Measurements from ENCODE around the gene USP6NL. TPM values are rescaled to one million over a fixed set of nuclear protein-coding genes. Genes with fewer than 3 reads are reported as not detected.

USP6NL gene
- total RNA-seq, 2 donors from 2014 or later, result 13.5 to 19.3 TPM

DNA sequence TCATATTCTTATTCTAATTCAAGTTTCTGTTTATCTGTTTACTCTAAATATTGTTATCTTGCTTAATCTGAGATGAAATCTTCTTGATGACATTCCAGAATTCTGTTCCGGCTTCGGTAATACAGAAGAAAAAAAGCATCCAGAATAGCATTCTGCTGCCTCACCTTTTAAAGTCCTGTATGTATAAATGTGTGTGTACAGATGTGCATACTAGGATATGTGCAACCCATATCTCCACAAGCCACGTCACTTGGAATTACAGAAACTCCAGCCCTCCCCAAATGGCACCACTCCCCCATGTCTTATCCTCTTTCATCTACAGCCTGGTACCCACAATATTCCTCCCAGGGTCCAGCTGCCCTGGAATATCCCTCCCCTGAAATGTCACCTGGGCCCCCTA lies 27.9 kb upstream of the USP6NL start:
- no peaks in the 10 kb centered on the region for H3K27me3 ChIP-seq
- H3K4me3 ChIP-seq, result no peak overlapping the region
- H3K36me3 ChIP-seq, result no peaks in the 10 kb centered on the region
- H3K9me3 ChIP-seq, result no peaks in the 10 kb centered on the region
- H3K4me1 ChIP-seq, result no peaks in the 10 kb centered on the region
- intact Hi-C loops (cut with DNase I), result no loop called here
- H3K27ac ChIP-seq, result no peak overlapping the region
- no peak overlapping the region for H3K9ac ChIP-seq (ENCODE audit: low read depth in 2 of 2, low read length in 2 of 2)
- no peak for DNase-seq
- TF ChIP-seq, protein P1, sequence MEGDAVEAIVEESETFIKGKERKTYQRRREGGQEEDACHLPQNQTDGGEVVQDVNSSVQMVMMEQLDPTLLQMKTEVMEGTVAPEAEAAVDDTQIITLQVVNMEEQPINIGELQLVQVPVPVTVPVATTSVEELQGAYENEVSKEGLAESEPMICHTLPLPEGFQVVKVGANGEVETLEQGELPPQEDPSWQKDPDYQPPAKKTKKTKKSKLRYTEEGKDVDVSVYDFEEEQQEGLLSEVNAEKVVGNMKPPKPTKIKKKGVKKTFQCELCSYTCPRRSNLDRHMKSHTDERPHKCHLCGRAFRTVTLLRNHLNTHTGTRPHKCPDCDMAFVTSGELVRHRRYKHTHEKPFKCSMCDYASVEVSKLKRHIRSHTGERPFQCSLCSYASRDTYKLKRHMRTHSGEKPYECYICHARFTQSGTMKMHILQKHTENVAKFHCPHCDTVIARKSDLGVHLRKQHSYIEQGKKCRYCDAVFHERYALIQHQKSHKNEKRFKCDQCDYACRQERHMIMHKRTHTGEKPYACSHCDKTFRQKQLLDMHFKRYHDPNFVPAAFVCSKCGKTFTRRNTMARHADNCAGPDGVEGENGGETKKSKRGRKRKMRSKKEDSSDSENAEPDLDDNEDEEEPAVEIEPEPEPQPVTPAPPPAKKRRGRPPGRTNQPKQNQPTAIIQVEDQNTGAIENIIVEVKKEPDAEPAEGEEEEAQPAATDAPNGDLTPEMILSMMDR (IDR thresholded peaks at IDR 0.05), result no peak

DNA sequence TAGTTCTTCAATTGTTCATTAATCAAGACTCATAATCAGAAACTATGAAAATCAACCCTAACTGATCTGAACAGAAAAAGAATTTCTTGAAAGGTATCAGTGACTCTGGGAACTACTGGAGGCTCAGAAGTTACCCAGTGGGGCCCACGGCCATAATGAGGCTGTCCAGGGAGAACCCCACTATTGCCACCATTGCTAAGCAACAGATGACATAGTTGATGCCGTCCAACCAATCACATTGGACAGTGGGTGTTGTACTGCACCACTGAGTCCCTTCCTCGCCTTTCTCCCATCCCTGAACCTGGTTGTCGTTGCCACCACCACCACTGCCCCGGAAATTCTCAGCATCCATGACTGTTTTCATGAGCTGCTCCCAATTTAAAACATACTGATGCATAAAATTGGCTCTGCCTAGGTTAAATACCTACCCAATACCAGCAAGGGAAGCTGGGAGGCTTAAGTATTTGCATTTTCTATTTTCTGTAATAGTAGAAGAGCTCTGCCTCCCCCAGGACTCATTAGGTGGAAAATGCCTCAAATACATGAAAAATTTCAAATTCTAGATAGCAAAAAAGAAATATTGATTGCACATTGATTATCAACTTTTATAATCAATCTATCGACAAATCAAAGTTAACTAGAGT lies 26.7 kb upstream of the USP6NL start:
- Histone ChIP-seq H3K27ac (no peak overlapping the region), H3K4me1 (no peaks in the 10 kb centered on the region), H3K36me3 (no peaks in the 10 kb centered on the region), H3K27me3 (no peaks in the 10 kb centered on the region), H3K4me3 (no peak overlapping the region), H3K9ac (ENCODE audit: low read depth in 2 of 2, low read length in 2 of 2) (no peak overlapping the region), H3K9me3 (no peaks in the 10 kb centered on the region)
- no peak for DNase-seq
- intact Hi-C loops (cut with DNase I), result no loop called here
- TF ChIP-seq, protein P1 (IDR thresholded peaks at IDR 0.05), result no peak

DNA sequence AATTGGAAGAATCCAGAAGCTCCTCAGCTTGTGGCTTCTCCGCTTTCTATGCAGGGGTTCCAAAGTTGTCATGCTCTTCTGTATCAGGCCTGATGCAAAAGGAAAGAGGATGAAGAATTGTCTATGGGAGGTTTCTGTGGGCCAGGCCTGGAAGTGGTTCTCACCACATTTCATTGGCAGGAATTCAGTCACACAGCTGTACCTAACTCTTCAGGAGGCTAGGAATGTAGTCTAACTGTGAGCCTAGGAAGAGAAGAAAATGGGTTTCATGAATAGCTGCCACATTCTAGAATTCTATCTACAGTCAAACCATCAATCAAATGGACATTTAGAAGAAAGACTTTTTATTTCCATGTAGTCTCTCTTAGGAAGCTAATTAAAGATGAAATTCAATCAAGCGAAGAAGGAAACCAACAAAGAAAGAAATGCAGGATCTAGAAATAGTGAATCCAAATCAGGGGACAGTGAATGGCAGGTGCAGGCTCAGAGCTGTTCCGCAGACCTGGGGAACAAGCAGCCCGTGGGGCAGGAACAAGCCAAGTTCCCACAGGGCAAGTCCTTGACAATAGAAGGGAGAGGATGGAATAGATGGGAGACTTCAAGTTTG lies 25.4 kb upstream of the USP6NL start:
- no peak for DNase-seq
- H3K27ac ChIP-seq, result no peak overlapping the region
- no peak overlapping the region for H3K9ac ChIP-seq (ENCODE audit: low read depth in 2 of 2, low read length in 2 of 2)
- no peaks in the 10 kb centered on the region for H3K27me3 ChIP-seq
- no peaks in the 10 kb centered on the region for H3K9me3 ChIP-seq
- TF ChIP-seq, protein P1 (IDR thresholded peaks at IDR 0.05), result no peak
- no peak overlapping the region for H3K4me3 ChIP-seq
- H3K4me1 ChIP-seq, result no peaks in the 10 kb centered on the region
- intact Hi-C loops (cut with DNase I), result no loop called here
- no peaks in the 10 kb centered on the region for H3K36me3 ChIP-seq

DNA sequence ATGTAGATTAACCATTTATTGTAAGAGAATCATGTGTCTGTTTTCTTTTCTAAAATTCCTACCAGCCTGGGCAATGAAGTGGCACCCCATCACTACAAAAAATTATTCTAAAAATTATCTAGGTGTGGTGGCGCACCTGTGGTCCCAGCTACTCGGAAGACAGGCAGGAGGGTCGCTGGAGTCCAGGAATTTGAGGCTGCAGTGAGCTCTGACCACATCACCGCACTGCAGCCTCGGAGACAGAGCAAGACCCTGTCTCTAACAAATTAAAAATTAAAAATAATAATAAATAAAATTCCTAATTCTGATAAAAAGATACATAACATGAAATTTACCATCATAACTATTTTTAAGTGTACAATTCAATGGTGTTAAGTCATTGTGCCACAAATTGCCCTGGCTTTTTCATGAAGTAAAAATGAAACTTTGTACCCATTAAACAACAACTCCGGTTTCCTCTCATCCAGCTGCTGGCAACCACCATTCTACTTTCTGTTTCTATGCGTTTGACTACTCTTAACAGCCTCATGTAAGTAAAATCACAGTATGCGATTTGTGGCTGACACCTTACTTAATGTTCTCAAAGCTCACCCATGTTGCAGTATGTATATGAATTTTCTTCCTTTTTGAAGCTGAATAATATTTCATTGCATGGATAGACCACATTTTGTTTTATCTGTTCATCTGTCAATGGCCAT lies 20.6 kb upstream of the USP6NL start:
- no peaks in the 10 kb centered on the region for H3K27me3 ChIP-seq
- no peaks in the 10 kb centered on the region for H3K36me3 ChIP-seq
- TF ChIP-seq, protein P1 (IDR thresholded peaks at IDR 0.05), result no peak
- no peaks in the 10 kb centered on the region for H3K4me1 ChIP-seq
- intact Hi-C loops (cut with DNase I), result no loop called here
- no peak overlapping the region for H3K9ac ChIP-seq (ENCODE audit: low read depth in 2 of 2, low read length in 2 of 2)
- DNase-seq, result no peak
- no peak overlapping the region for H3K4me3 ChIP-seq
- H3K9me3 ChIP-seq, result no peaks in the 10 kb centered on the region
- no peak overlapping the region for H3K27ac ChIP-seq

DNA sequence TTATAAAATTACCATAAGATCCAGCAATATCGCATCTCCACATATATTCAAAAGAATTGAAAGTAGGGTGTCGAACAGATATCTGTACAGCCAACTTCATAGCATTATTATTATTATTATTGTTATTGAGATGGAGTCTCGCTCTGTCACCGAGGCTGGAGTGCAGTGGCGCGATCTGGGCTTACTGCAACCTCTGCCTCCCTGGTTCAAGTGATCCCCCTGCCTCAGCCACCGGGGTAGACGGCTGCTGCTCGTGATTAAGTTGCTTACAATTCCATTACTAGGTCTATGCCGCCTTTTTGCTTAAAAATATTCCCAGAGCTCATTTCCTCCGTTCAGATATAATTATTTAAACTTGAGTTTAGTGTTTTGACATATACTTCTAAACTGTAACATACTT lies 19.8 kb upstream of the USP6NL start:
- Histone ChIP-seq H3K4me1 (no peaks in the 10 kb centered on the region), H3K27me3 (no peaks in the 10 kb centered on the region), H3K27ac (no peak overlapping the region), H3K36me3 (no peaks in the 10 kb centered on the region), H3K9me3 (no peaks in the 10 kb centered on the region), H3K4me3 (no peak overlapping the region), H3K9ac (ENCODE audit: low read depth in 2 of 2, low read length in 2 of 2) (no peak overlapping the region)
- intact Hi-C loops (cut with DNase I), result no loop called here
- TF ChIP-seq, protein P1 (IDR thresholded peaks at IDR 0.05), result no peak
- DNase-seq, result no peak

All from colonic mucosa (tissue), 4 donors.